DMS53 treated with DMSO at 0.1 percent for 48 hours (cell line): Measurements from ENCODE around the gene FAM13B.
"Not testable (repeated sequence)": the region's sequence is repeated elsewhere in the genome, so short reads cannot be mapped to it uniquely, and the experiment has no call there.

Experiments used
- DNase-seq: peaks from one replicate; lab custom pipeline; 2025; ENCODE audit not compliant: unreplicated experiment; lab: John Stamatoyannopoulos, UW

The FAM13B gene

GRCh38 chr5:138035605-138036537 lies 3.0 kb upstream of the FAM13B start:
- peak; percentile 97 for DNase-seq

DNA sequence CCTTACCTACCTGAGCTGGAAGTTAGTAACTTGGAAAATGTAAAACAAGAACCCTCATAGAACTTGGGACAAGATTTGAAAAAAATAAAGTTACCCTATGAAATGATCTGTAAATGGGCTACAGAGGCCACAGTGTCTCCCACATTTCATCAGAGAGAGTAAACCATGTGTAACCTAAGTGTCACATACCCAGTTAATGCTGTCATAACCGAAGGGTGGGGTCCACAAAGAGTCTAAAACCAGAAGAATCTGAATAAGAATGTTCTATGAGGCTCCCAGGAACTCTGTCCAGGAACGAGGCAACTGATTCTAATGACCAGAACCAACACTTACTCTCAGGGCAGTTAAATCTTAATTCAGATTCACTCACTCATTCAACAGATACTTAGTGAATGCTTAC lies 1.0 kb upstream of the FAM13B start:
- no peak for DNase-seq

GRCh38 chr5:138033386-138033808 lies 518 bp upstream of the FAM13B start:
- DNase-seq, result peak; percentile 67

- no peak for DNase-seq
Observed at GRCh38 chr5:138032028-138032571, 779 bp downstream of the FAM13B start.

GRCh38 chr5:138029944-138030343 lies 2.9 kb downstream of the FAM13B start:
- no peak for DNase-seq

DNA sequence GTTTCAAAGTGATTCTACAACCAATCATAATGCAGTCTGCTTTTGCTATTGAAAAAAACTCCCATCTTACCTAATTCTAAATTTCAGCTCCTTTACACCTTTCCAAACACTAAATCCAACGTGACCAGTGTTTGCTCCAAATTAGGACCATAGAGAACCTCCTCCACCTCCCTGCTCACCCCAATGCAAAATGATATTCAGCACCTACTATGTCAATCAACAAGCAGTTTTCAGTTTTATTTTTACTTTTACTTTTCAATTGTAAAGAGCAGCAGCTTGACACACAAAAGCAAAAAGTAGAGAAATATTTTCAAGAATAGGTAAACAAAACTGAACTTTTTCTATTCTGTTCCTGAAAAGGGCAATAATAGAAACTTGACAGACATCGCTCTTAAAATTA lies 3.4 kb downstream of the FAM13B start:
- no peak for DNase-seq

- no peak for DNase-seq
Observed at GRCh38 chr5:138028971-138029365, 3.9 kb downstream of the FAM13B start.

DNA sequence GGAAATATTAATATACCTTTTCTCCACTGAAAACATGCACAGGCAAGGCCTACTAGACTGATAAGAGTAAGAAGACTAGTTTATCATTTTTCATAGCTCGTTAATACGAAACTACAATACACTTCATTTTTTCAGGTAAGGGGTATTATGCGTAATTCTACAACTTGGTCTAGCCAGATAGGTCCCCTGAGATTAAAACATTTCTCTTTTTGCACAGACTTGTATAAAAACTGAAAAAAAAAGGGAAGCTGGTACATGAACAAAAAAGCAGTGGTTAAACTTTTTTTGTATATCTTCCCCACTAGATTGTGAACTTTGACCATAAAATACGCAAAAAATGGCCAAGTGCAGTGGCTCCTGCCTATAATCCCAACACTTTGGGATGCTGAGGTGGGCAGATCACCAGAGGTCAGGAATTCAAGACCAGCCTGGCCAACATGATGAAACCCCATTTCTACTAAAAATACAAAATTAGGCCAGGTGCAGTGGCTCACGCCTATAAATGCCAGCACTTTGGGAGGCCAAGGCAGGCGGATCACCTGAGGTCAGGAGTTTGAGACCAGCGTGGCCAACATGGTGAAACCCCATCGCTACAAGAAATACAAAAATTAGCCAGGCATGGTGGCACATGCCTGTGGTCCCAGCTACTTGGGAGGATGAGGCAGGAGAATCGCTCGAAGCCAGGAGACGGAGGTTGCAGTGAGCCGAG lies 4.5 kb downstream of the FAM13B start:
- DNase-seq, result not testable (repeated sequence)

- DNase-seq, result not testable (repeated sequence)
Observed at GRCh38 chr5:138026793-138027192, 6.1 kb downstream of the FAM13B start.

DNA sequence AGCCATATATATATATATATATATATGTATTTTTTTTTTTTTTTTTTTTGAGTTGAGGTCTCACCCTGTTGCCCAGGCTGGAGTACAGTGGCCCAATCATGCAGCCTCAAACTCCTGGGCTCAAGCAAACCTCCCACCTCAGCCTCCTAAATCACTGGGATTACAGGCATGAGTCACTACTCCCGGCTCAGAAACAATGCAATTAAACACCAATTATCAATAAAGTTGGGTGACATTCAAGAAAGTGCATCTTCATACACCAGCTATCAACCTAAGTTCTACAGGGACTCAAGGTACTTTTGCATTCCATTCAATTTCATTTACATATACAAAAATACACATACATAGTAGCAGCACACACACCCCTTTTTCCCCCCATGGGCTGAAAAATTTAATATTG lies 7.6 kb downstream of the FAM13B start:
- DNase-seq, result no peak

GRCh38 chr5:138024117-138024516 lies 8.8 kb downstream of the FAM13B start:
- DNase-seq, result no peak

DNA sequence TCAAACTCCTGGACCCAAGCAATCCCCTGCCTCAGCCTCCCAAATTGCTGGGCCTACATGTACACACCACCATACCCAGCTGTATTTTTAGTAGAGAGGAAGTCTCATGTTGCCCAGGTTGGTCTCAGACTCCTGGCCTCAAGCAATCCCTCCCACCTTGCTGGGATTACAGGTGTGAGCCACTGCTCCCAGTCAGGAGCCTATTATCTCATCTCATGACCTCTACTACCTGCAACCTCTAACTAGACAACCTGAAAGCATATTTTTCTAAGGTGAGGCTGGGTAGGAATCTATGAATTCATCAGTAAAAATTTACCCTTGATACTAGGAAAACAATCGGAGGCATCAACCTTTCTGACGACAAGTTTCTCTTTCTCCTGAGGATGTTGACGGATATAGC lies 10.0 kb downstream of the FAM13B start:
- no peak for DNase-seq

DNA sequence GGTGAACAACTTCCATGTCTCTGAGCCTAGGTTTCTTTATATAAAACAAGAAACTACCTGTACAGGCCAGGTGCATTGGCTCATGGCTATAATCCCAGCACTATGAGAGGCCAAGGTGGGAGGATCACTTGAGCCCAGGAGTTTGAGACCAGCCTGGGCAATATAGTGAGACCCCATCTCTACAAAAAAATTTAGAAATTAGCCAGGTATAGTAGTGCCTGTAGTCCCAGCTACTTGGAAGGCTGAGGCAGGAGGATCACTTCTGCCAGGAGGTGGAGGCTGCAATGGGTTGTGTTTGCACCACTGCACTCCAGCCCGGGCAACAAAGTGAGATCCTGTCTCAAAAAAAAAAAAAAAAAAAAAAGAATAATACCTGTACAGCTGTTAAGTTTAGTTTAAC lies 11.1 kb downstream of the FAM13B start:
- no peak for DNase-seq

GRCh38 chr5:138018849-138019248 lies 14.0 kb downstream of the FAM13B start:
- DNase-seq, result no peak

- no peak for DNase-seq
Observed at GRCh38 chr5:138015916-138016315, 17.0 kb downstream of the FAM13B start.

- no peak for DNase-seq
Observed at GRCh38 chr5:138011991-138012390, 20.9 kb downstream of the FAM13B start.

GRCh38 chr5:138000102-138000723 lies 32.7 kb downstream of the FAM13B start:
- no peak for DNase-seq

GRCh38 chr5:137997726-137998213 lies 35.1 kb downstream of the FAM13B start:
- DNase-seq, result no peak

DNA sequence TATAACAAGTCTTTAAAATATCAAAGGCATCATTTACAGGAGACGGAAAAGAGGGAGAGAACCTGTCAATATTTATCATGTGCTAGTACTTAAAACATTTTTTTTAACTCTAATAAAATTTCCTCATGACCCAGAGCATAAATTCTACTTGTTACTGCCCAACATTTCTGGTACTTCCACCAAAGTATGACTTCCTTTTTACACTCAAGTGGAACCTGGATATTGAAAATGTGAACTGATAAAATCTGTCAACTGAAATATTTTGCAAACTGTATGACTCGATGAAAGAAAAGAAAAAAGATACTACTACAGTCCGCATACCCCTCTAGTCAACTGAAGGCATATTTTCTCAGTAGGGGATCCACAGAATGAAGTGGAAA lies 37.1 kb downstream of the FAM13B start:
- DNase-seq, result no peak

DNA sequence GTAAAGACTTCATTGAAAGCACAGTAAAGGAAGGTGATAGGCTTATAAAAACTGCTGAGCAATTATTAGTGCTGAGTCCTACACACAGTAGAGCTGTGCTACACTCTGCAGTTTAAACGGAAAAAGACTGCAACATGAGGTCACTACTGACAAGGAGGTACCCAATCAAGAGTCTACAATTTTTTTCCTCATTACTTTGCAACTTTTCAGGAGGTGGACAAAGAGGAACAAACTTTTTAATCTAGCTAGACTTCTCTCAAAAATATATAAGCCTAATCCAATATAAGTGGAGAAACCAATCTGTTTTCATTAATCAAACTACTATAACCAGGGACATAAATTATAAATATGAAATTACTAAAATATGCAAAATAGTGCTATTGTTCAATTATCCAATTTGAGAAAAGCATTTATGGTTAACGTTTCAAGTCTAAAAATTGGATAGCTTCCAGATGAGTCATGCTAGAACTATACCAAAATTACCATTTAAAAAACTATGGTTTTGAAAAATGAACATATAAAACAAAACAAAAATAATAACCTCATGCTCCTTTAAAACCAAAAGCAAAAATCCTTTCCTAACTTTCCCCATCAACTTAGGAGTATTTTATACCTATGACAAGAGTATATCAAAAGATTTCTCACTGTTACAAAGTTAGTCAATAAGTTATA lies 37.7 kb downstream of the FAM13B start:
- no peak for DNase-seq

DNA sequence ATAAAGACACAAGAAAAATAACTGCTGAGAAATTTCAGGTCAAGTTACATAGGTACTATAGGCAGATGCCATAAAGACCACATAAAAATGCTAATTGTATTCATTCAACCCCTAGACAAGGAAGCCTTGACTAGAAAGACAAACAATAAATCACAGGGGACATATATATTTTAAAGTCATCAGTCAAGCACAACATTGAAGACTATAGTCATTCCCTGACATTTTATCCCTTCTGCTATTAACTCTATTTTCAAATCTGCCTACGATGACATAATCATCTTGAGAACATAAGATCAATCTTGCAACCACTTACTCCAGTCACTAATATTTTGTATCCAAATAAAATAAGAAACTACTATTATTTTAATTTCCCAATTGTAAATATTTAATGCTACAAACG lies 38.3 kb downstream of the FAM13B start:
- no peak for DNase-seq
